ENCODE results near the gene CDH23. TPM values are rescaled to one million over a fixed set of nuclear protein-coding genes. Genes with fewer than 3 reads are reported as not detected.

CDH23 gene
- total and polyA plus RNA-seq, 2 of the 8 experiments (the other 6 are each of a cell fraction or from before 2014, with no cell fraction given): 1.9 to 4.9 TPM

DNA sequence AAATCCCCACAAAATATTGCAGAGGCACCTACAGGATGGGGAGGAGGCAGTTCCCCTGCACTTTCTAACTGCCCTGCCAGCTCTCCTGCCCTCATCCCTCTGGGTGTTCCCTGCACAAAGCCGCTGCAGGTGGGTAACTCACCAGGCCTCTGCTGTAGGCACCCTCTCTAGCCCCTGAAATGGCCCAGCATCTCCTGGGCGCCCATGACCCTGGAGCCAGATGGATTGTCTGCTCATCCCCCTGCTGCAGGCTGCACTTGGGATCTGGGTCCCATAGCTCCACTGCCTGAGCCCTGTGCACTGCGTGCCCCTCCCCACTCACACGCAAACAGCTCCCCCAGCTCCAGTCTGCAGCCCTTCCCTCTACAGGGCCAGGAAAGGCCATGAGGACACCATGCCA, 192.0 kb downstream of the CDH23 start:
- Histone ChIP-seq H3K14ac (ENCODE audit: insufficient read length) (no peak overlapping the region), H4K20me1 (replicated peaks in 1 of 2; ENCODE audit: control insufficient read depth in 1 of 2, insufficient read depth in 2 of 2, low read length in 2 of 2) (no peaks in the 10 kb centered on the region), H2AK5ac (ENCODE audit: low read depth, low read length) (no peak overlapping the region), H3K4ac (replicated peaks; ENCODE audit: insufficient read length, low read depth, low read length) (no peak overlapping the region), H2BK20ac (ENCODE audit: low read length) (no peak overlapping the region), H2AFZ (ENCODE audit: low read length) (no peak overlapping the region), H4K91ac (replicated peaks; ENCODE audit: insufficient read length, low read length) (no peak overlapping the region), H3K36me3 (ENCODE audit: control insufficient read depth in 2 of 4, insufficient read depth in 4 of 4, low read length in 3 of 4) (no peaks in the 10 kb centered on the region), H3K18ac (ENCODE audit: extremely low read depth, low read length) (no peak overlapping the region), H2BK5ac (ENCODE audit: low read depth, low read length) (no peak overlapping the region), H3K27ac (ENCODE audit: low read depth, low read length) (no peak overlapping the region), H3K79me1 (ENCODE audit: low read depth, low read length) (no peaks in the 10 kb centered on the region), H4K8ac (ENCODE audit: extremely low read depth, insufficient read depth, low read length) (no peak overlapping the region), H2BK120ac (replicated peaks; ENCODE audit: low read depth, low read length) (no peak overlapping the region), H4K5ac (ENCODE audit: insufficient read length, low read depth, low read length) (no peak overlapping the region), H3K4me1 (replicated peaks in 1 of 4; ENCODE audit: control insufficient read depth in 3 of 4, insufficient read depth in 4 of 4, low read length in 3 of 4) (no peaks in the 10 kb centered on the region), H3K79me2 (ENCODE audit: control insufficient read depth in 1 of 2, insufficient read depth in 2 of 2, low read length in 2 of 2) (no peaks in the 10 kb centered on the region), H3K56ac (replicated peaks; ENCODE audit: insufficient read length, low read depth, low read length) (no peak overlapping the region), H2BK12ac (ENCODE audit: low read depth, low read length) (no peak overlapping the region), H3K9ac (replicated peaks in 1 of 4; ENCODE audit: extremely low read depth in 1 of 4, low read depth in 3 of 4, low read length in 3 of 4) (no peak overlapping the region), H3K4me3 (ENCODE audit: extremely low read depth in 1 of 4, insufficient read depth in 2 of 4, low read depth in 3 of 4, low read length in 4 of 4) (no peak overlapping the region), H3K27me3 (replicated peaks in 1 of 4; ENCODE audit: control insufficient read depth in 3 of 4, extremely low read depth in 1 of 4, insufficient read depth in 3 of 4, low read length in 3 of 4) (no peaks in the 10 kb centered on the region), H3K23ac (ENCODE audit: insufficient read length) (no peak overlapping the region), H3K23me2 (ENCODE audit: low read depth, low read length) (no peaks in the 10 kb centered on the region), H3K9me3 (ENCODE audit: insufficient read depth in 2 of 2, low read depth in 1 of 2, low read length in 1 of 2) (no peaks in the 10 kb centered on the region), H2BK15ac (ENCODE audit: low read length) (no peak overlapping the region), H3K4me2 (ENCODE audit: insufficient read depth in 1 of 2, low read depth in 2 of 2, low read length in 2 of 2) (no peak overlapping the region)
- ChIA-PET POLR2A (ENCODE audit: partially characterized antibody) (no interaction called here), CTCF (ENCODE audit: partially characterized antibody) (interaction anchor here (0.6 to 16.0 kb wide), 11 partner anchors 9 to 230 kb away, joined by 3 to 161 read pairs (median 3); no protein-coding TSS in a partner anchor)
- no peak for TF ChIP-seq NANOG (IDR thresholded peaks at IDR 0.05; ENCODE audit: insufficient read depth, low read depth, low read length, poor library complexity, severe bottlenecking)
- TF ChIP-seq, protein P1, sequence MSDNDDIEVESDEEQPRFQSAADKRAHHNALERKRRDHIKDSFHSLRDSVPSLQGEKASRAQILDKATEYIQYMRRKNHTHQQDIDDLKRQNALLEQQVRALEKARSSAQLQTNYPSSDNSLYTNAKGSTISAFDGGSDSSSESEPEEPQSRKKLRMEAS (IDR thresholded peaks at IDR 0.05): no peak
- no peak for DNase-seq (ENCODE audit: low read depth in 1 of 2, low spot score in 2 of 2)
- 91% methylated on average over 4 of the region's 4 CpGs; no CpG with 5 or more reads in 1 of the 2 experiments for WGBS, 2 experiments (ENCODE audit: extremely low coverage in 1 of 2, insufficient coverage in 1 of 2, insufficient read length in 1 of 2, insufficient replicate concordance in 2 of 2, low coverage in 1 of 2, low lambda C conversion rate in 2 of 2, missing lambda C conversion rate in 1 of 2)
- FAIRE-seq: no peak
